ENCODE results near the gene HSPA12A. TPM values are rescaled to one million over a fixed set of nuclear protein-coding genes. Genes with fewer than 3 reads are reported as not detected.

The HSPA12A gene
- total RNA-seq, 1 donor, result 35.4 TPM

GRCh38 chr10:116670706-116671105, 71.7 kb downstream of the HSPA12A start:
- TF ChIP-seq CTCF (IDR thresholded peaks at IDR 0.05; ENCODE audit: insufficient read depth, low read depth, low read length), result no peak
- H3K4me3 ChIP-seq (ENCODE audit: low read depth, low read length), result no peak overlapping the region

GRCh38 chr10:116669832-116670644, 72.3 kb downstream of the HSPA12A start:
- DNase-seq (ENCODE audit: low read depth), result no peak
- H3K4me3 ChIP-seq (ENCODE audit: low read depth, low read length), result no peak overlapping the region
- no peak for TF ChIP-seq CTCF (IDR thresholded peaks at IDR 0.05; ENCODE audit: insufficient read depth, low read depth, low read length)

More at GRCh38 chr10:116670706-116671105, 71.7 kb downstream of the HSPA12A start:
- no peak for DNase-seq (ENCODE audit: low read depth)

- H3K4me3 ChIP-seq (ENCODE audit: low read depth, low read length), result no peak overlapping the region
- TF ChIP-seq CTCF (IDR thresholded peaks at IDR 0.05; ENCODE audit: insufficient read depth, low read depth, low read length), result no peak
- DNase-seq (ENCODE audit: low read depth), result no peak
Measured at GRCh38 chr10:116669080-116669479, 73.3 kb downstream of the HSPA12A start.

GRCh38 chr10:116668446-116668845, 73.9 kb downstream of the HSPA12A start:
- no peak for TF ChIP-seq CTCF (IDR thresholded peaks at IDR 0.05; ENCODE audit: insufficient read depth, low read depth, low read length)
- no peak for DNase-seq (ENCODE audit: low read depth)
- H3K4me3 ChIP-seq (ENCODE audit: low read depth, low read length), result no peak overlapping the region

GRCh38 chr10:116668018-116668417, 74.3 kb downstream of the HSPA12A start:
- no peak for DNase-seq (ENCODE audit: low read depth)
- no peak for TF ChIP-seq CTCF (IDR thresholded peaks at IDR 0.05; ENCODE audit: insufficient read depth, low read depth, low read length)
- H3K4me3 ChIP-seq (ENCODE audit: low read depth, low read length), result no peak overlapping the region

- no peak for TF ChIP-seq CTCF (IDR thresholded peaks at IDR 0.05; ENCODE audit: insufficient read depth, low read depth, low read length)
- DNase-seq (ENCODE audit: low read depth), result no peak
- H3K4me3 ChIP-seq (ENCODE audit: low read depth, low read length), result no peak overlapping the region
Measured at GRCh38 chr10:116667484-116667883, 74.9 kb downstream of the HSPA12A start.
